Measurements from ENCODE around the gene GPRASP2. TPM values are rescaled to one million over a fixed set of nuclear protein-coding genes. Genes with fewer than 3 reads are reported as not detected.
"Not testable (repeated sequence)": the region's sequence is repeated elsewhere in the genome, so short reads cannot be mapped to it uniquely, and the experiment has no call there.

Gene GPRASP2
- polyA plus RNA-seq, 4 donors = 0.45 to 13.2 (median 3.4) TPM

GRCh38 chrX:102720237-102721168 is 8.3 kb downstream of the GPRASP2 start, which contains the start of gene GPRASP3:
Gene GPRASP3, plus strand, starts transcription at chrX:102720743. Its CDS starts 28,253 bp downstream, at chrX:102748996.
- Histone ChIP-seq H3K27ac (ENCODE audit: low read depth in 1 of 3, low read length in 2 of 3) (peak within 1 kb of the TSS in 1 of 3 donors; percentile 40), H3K36me3 (ENCODE audit: control insufficient read depth in 3 of 3, insufficient read depth in 2 of 3, low read depth in 1 of 3, low read length in 3 of 3) (no peaks in the 10 kb centered on the region), H3K4me1 (ENCODE audit: control insufficient read depth in 3 of 3, insufficient read depth in 2 of 3, low read depth in 1 of 3, low read length in 2 of 3) (no peaks in the 10 kb centered on the region), H3K4me3 (ENCODE audit: low read depth in 1 of 3, low read length in 3 of 3) (peak within 1 kb of the TSS in 2 of 3 donors; percentile 22 to 63), H3K27me3 (ENCODE audit: control insufficient read depth in 3 of 3, insufficient read depth in 3 of 3, low read length in 3 of 3) (no peaks in the 10 kb centered on the region), H3K9me3 (ENCODE audit: control insufficient read depth in 2 of 2, insufficient read depth in 1 of 2, low read depth in 1 of 2, low read length in 1 of 2) (no peaks in the 10 kb centered on the region)
- 5 to 29% (median 7%) methylated on average over 31 of the region's 31 CpGs for WGBS, 3 donors
- FAIRE-seq (no peak), DNase-seq (peak; percentile 76 to 87)

- peak overlapping the region in 2 of 3 donors; percentile 22 to 63 for H3K4me3 ChIP-seq (ENCODE audit: low read depth in 1 of 3, low read length in 3 of 3)
- WGBS, 3 donors = 15 to 49% (median 40%) methylated on average over 7 of the region's 7 CpGs
- not testable (repeated sequence) for H3K4me1 ChIP-seq (ENCODE audit: control insufficient read depth in 3 of 3, insufficient read depth in 2 of 3, low read depth in 1 of 3, low read length in 2 of 3); FAIRE-seq; H3K9me3 ChIP-seq (ENCODE audit: control insufficient read depth in 2 of 2, insufficient read depth in 1 of 2, low read depth in 1 of 2, low read length in 1 of 2); H3K27ac ChIP-seq (ENCODE audit: low read depth in 1 of 3, low read length in 2 of 3); H3K36me3 ChIP-seq (ENCODE audit: control insufficient read depth in 3 of 3, insufficient read depth in 2 of 3, low read depth in 1 of 3, low read length in 3 of 3); H3K27me3 ChIP-seq (ENCODE audit: control insufficient read depth in 3 of 3, insufficient read depth in 3 of 3, low read length in 3 of 3)
- DNase-seq = peak in 1 of 2 donors; percentile 0
These were observed 8.9 kb downstream of the GPRASP2 start for GRCh38 chrX:102721169-102721506.

GRCh38 chrX:102723456-102723855 is 11.2 kb downstream of the GPRASP2 start:
- no peak overlapping the region for H3K4me3 ChIP-seq (ENCODE audit: low read depth in 1 of 3, low read length in 3 of 3)
- H3K4me1 ChIP-seq (ENCODE audit: control insufficient read depth in 3 of 3, insufficient read depth in 2 of 3, low read depth in 1 of 3, low read length in 2 of 3) = no peaks in the 10 kb centered on the region
- H3K36me3 ChIP-seq (ENCODE audit: control insufficient read depth in 3 of 3, insufficient read depth in 2 of 3, low read depth in 1 of 3, low read length in 3 of 3) = no peaks in the 10 kb centered on the region
- FAIRE-seq = no peak
- 45 to 86% (median 76%) methylated on average over 1 of the region's 1 CpG for WGBS, 3 donors
- H3K27ac ChIP-seq (ENCODE audit: low read depth in 1 of 3, low read length in 2 of 3) = no peak overlapping the region
- no peaks in the 10 kb centered on the region for H3K9me3 ChIP-seq (ENCODE audit: control insufficient read depth in 2 of 2, insufficient read depth in 1 of 2, low read depth in 1 of 2, low read length in 1 of 2)
- DNase-seq = no peak
- H3K27me3 ChIP-seq (ENCODE audit: control insufficient read depth in 3 of 3, insufficient read depth in 3 of 3, low read length in 3 of 3) = no peaks in the 10 kb centered on the region

- Histone ChIP-seq H3K36me3 (ENCODE audit: control insufficient read depth in 3 of 3, insufficient read depth in 2 of 3, low read depth in 1 of 3, low read length in 3 of 3) (no peaks in the 10 kb centered on the region), H3K4me3 (ENCODE audit: low read depth in 1 of 3, low read length in 3 of 3) (no peak overlapping the region), H3K27ac (ENCODE audit: low read depth in 1 of 3, low read length in 2 of 3) (no peak overlapping the region), H3K4me1 (ENCODE audit: control insufficient read depth in 3 of 3, insufficient read depth in 2 of 3, low read depth in 1 of 3, low read length in 2 of 3) (no peaks in the 10 kb centered on the region), H3K9me3 (ENCODE audit: control insufficient read depth in 2 of 2, insufficient read depth in 1 of 2, low read depth in 1 of 2, low read length in 1 of 2) (no peaks in the 10 kb centered on the region), H3K27me3 (ENCODE audit: control insufficient read depth in 3 of 3, insufficient read depth in 3 of 3, low read length in 3 of 3) (no peaks in the 10 kb centered on the region)
- FAIRE-seq (no peak), DNase-seq (peak in 1 of 2 donors; percentile 6)
- WGBS, 3 donors = 18 to 79% (median 23%) methylated on average over 1 of the region's 1 CpG
These were observed 15.5 kb downstream of the GPRASP2 start for GRCh38 chrX:102727761-102728160.

GRCh38 chrX:102728646-102729045 is 16.4 kb downstream of the GPRASP2 start:
- Histone ChIP-seq H3K27me3 (ENCODE audit: control insufficient read depth in 3 of 3, insufficient read depth in 3 of 3, low read length in 3 of 3) (no peaks in the 10 kb centered on the region), H3K4me1 (ENCODE audit: control insufficient read depth in 3 of 3, insufficient read depth in 2 of 3, low read depth in 1 of 3, low read length in 2 of 3) (no peaks in the 10 kb centered on the region), H3K9me3 (ENCODE audit: control insufficient read depth in 2 of 2, insufficient read depth in 1 of 2, low read depth in 1 of 2, low read length in 1 of 2) (no peaks in the 10 kb centered on the region), H3K36me3 (ENCODE audit: control insufficient read depth in 3 of 3, insufficient read depth in 2 of 3, low read depth in 1 of 3, low read length in 3 of 3) (no peaks in the 10 kb centered on the region), H3K4me3 (ENCODE audit: low read depth in 1 of 3, low read length in 3 of 3) (no peak overlapping the region), H3K27ac (ENCODE audit: low read depth in 1 of 3, low read length in 2 of 3) (no peak overlapping the region)
- DNase-seq = no peak
- no peak for FAIRE-seq
- 93 to 100% (median 100%) methylated on average over 1 of the region's 1 CpG for WGBS, 3 donors

GRCh38 chrX:102739657-102740056 is 27.4 kb downstream of the GPRASP2 start:
- H3K27me3 ChIP-seq (ENCODE audit: control insufficient read depth in 3 of 3, insufficient read depth in 3 of 3, low read length in 3 of 3) = no peaks in the 10 kb centered on the region
- H3K27ac ChIP-seq (ENCODE audit: low read depth in 1 of 3, low read length in 2 of 3) = no peak overlapping the region
- FAIRE-seq = no peak
- no peaks in the 10 kb centered on the region for H3K36me3 ChIP-seq (ENCODE audit: control insufficient read depth in 3 of 3, insufficient read depth in 2 of 3, low read depth in 1 of 3, low read length in 3 of 3)
- no peaks in the 10 kb centered on the region for H3K9me3 ChIP-seq (ENCODE audit: control insufficient read depth in 2 of 2, insufficient read depth in 1 of 2, low read depth in 1 of 2, low read length in 1 of 2)
- WGBS, 3 donors = 69 to 72% (median 69%) methylated on average over 7 of the region's 7 CpGs
- DNase-seq = peak in 1 of 2 donors; percentile 6
- H3K4me1 ChIP-seq (ENCODE audit: control insufficient read depth in 3 of 3, insufficient read depth in 2 of 3, low read depth in 1 of 3, low read length in 2 of 3) = no peaks in the 10 kb centered on the region
- H3K4me3 ChIP-seq (ENCODE audit: low read depth in 1 of 3, low read length in 3 of 3) = no peak overlapping the region

GRCh38 chrX:102744307-102744706 is 32.1 kb downstream of the GPRASP2 start:
- H3K36me3 ChIP-seq (ENCODE audit: control insufficient read depth in 3 of 3, insufficient read depth in 2 of 3, low read depth in 1 of 3, low read length in 3 of 3) = peaks cover 0 to 2% (median 0%) of the 10 kb centered on the region in 3 donors
- H3K9me3 ChIP-seq (ENCODE audit: control insufficient read depth in 2 of 2, insufficient read depth in 1 of 2, low read depth in 1 of 2, low read length in 1 of 2) = no peaks in the 10 kb centered on the region
- WGBS, 3 donors = 83 to 96% (median 95%) methylated on average over 1 of the region's 1 CpG
- H3K27ac ChIP-seq (ENCODE audit: low read depth in 1 of 3, low read length in 2 of 3) = no peak overlapping the region
- no peaks in the 10 kb centered on the region for H3K4me1 ChIP-seq (ENCODE audit: control insufficient read depth in 3 of 3, insufficient read depth in 2 of 3, low read depth in 1 of 3, low read length in 2 of 3)
- FAIRE-seq (no peak), DNase-seq (no peak)
- H3K27me3 ChIP-seq (ENCODE audit: control insufficient read depth in 3 of 3, insufficient read depth in 3 of 3, low read length in 3 of 3) = no peaks in the 10 kb centered on the region
- H3K4me3 ChIP-seq (ENCODE audit: low read depth in 1 of 3, low read length in 3 of 3) = no peak overlapping the region

- no peak for FAIRE-seq
- H3K4me1 ChIP-seq (ENCODE audit: control insufficient read depth in 3 of 3, insufficient read depth in 2 of 3, low read depth in 1 of 3, low read length in 2 of 3) = no peaks in the 10 kb centered on the region
- H3K36me3 ChIP-seq (ENCODE audit: control insufficient read depth in 3 of 3, insufficient read depth in 2 of 3, low read depth in 1 of 3, low read length in 3 of 3) = peaks cover 0 to 2% (median 0%) of the 10 kb centered on the region in 3 donors
- peak overlapping the region in 2 of 3 donors; percentile 51 to 58 for H3K4me3 ChIP-seq (ENCODE audit: low read depth in 1 of 3, low read length in 3 of 3)
- WGBS, 3 donors = 39 to 91% (median 61%) methylated on average over 6 to 14 of the region's 14 CpGs
- no peaks in the 10 kb centered on the region for H3K9me3 ChIP-seq (ENCODE audit: control insufficient read depth in 2 of 2, insufficient read depth in 1 of 2, low read depth in 1 of 2, low read length in 1 of 2)
- DNase-seq = no peak
- no peaks in the 10 kb centered on the region for H3K27me3 ChIP-seq (ENCODE audit: control insufficient read depth in 3 of 3, insufficient read depth in 3 of 3, low read length in 3 of 3)
- H3K27ac ChIP-seq (ENCODE audit: low read depth in 1 of 3, low read length in 2 of 3) = no peak overlapping the region
These were observed 33.2 kb downstream of the GPRASP2 start for GRCh38 chrX:102745513-102745856.
